Inflammatory macrophage treated with lipopolysaccharide for 1 hour (primary cell): ENCODE results near the gene MIOX.
A peak's percentile ranks its signal among the peaks of the same experiment; 100 is the strongest.

ENCODE experiments used
- DNase-seq, 2 donors: peaks; one replicate each; pipeline ENCODE4 v3.0.0-alpha.2; 2020 to 2022

MIOX gene

DNA sequence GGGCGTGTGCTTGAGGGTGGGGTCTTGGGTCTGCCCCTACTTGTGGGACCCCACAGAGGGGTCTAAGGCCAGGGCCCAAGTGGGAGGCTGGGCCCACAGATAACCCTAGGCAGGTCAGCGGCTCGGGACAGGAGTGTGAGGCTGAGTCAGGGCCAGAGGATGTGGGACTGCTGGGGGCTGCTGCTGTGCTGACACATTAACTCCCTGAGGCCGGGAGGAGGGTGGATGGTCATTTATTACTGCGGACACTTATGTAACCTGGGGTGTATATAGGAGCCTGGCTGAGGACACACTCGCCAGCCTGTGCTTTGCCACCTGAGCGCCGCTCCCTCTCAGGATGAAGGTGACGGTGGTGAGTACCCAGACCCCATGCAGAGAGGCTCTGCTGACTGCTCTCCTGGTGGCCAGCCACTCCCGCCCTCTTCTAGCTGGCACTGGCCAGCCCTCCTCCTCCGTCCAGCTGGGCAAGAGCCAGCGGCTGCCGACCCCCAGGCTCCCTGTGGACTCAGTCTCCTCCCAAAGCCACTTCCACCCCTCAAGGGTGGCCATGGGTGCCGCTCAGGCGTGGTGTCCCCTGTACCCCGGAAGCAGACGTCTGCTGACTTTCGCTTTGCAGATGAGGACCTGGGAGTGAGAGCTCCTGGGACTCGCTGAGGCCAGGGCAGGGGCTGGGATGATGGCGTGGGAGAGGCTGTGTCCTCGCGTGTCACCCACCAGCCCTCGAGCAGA lies at the start of gene MIOX:
Gene MIOX (plus strand): TSS at position 299 of the 729 bp plus-strand sequence. CDS start 39 bp downstream, at position 338.
- no peak for DNase-seq

DNA sequence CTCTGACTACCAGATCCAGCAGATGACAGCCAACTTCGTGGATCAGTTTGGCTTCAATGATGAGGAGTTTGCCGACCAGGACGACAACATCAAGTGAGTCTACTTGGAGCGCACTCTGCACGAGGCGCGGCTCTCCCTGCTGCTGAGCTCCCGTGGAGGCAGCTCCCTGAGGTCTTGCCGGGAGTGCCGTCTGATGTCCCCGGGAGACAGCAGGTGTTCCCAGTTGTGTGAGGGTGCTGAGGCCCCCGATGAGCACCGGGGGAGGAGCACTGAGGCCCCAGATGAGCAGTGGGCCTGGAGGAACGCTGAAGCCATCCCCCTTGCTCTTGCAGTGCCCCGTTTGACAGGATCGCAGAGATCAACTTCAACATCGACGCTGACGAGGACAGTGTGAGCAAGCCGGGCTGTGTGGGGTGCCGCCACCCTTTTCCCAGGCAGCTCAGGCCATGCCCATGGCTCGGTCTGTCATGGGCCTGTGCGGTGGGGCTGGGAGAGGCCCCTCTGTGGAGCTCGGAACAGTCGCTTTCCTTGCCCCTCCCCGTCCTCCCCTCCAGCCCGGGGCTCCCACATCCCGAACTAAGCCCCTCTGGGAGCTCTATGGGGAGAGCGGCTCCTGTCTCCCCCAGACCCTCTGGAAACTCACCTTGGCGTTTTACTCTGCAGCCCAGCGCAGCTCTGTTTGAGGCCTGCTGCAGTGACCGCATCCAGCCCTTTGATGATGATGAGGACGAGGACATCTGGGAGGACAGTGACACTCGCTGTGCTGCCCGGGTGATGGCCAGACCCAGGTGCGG lies 49.0 kb upstream of the MIOX start:
- no peak for DNase-seq

DNA sequence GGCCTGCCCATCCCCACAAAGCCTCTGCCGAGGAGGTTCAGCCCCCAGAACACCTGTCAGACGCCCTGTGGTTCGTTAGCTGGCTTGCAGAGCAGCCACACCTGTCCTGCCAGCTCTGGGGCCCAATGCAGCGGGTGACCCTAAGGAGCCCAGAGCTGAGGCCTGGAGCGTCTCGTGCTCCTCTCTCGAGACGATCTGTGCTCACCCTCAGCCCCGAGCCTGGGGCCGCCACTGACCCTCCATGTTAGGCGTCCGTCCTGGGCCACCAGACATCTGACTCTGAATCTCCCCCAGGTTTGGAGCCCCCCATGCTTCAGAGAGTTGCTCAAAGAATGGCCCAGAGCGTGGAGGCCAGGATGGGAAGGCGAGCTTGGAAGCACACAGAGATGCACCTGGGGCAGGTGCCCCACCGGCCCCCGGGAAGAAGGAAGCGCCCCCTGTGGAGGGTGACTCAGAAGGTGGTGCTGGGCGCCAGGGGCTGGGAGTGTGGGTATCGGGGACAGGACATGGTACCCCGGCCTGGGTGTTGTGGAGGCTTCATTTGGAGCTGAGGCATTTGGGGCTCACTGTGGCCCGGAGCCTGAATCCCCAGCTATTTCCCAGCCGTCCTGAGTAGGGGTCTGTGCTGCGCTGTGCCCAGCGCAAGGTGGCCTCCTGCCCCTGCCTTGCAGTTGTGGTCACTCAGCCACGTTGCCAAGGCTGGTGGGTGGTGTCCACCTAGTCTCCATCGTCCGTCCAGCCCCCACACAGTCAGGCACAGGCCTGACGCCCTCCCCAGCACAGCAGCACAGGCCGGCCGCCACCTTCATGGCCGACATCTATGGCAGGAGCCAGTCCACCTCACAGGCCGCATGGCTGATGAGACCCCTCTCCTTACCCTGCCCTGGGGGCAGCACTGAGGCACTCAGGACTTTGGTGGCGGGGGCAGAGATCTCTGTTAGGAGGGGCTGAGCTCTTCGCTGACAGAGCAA lies 48.1 kb upstream of the MIOX start:
- DNase-seq, result no peak

DNA sequence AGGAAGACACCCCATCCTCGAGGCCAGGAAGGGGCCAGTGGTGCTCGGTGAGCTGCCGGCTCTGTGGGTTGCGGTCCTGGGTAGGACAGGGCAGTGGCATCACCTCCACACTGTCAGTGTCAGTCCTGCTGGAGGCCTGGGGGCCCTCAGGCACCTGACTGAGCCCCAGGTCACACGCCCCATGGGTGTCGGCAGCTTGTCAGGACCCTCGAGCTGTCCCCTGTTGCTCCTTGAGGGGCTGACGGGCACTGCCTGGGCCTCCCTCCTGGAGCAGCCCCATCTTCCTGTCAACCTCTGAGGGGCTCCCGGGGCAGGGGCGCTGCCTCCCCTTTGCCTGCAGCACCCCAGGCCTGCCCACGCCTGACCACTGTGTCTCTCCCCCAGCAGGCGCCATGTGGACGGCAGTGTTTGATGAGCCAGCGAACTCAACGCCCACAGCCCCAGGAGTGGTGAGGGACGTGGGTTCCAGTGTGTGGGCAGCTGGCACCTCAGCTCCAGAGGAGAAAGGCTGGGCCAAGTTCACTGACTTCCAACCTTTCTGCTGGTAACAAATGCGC lies 47.3 kb upstream of the MIOX start:
- DNase-seq, result no peak

DNA sequence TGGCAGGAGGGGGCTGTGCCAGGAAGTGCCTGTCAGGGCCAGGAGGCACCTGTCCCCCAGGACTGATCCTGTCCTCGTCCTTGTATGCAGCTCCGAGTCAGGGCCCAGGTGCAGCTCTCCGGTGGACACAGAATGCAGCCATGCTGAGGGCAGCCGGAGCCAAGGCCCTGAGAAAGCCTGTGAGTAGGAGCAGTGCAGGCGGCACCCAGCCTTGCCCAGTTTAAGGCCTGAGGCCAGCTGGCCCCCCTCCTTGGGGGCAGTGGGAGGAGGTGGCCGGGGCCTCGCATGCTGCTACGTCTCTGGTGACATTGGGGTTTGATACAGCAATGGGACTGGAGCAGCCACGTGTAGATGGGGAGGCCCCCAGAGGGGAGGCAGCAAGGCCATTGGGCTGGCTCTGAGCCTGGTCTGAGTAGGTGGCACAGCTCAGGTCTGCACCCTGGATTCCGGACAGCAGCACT lies 46.8 kb upstream of the MIOX start:
- no peak for DNase-seq

DNA sequence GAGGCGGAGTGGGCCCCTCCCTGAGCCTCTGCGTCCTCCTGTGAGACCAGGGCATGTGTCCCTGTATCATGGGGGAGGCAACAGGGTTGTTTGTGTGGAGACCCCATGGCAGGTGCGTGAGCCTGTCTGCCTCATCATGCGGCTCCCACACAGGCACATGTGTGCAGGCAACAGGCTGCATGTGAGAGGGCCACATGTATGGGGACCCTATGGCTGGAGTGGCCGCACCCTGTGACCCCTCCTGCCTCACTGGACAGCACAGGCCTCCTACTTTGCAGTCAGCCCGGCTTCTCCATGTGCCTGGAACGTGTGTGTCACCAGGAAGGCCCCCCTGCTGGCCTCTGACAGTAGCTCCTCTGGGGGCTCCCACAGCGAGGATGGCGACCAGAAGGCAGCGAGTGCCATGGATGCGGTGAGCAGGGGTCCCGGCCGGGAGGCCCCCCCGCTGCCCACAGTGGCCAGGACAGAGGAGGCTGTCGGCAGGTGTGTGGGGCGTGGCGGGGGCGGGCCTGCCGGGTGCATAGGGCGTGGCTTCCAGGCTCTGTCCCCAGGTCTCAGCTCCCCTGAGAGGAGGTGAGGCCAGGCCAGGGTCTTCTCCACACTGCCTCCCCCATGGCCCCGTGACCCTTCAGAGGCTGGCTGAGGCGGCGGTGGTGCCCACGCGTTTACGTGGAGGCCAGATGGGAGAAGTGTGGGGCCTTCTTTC lies 46.0 kb upstream of the MIOX start:
- DNase-seq, result no peak

DNA sequence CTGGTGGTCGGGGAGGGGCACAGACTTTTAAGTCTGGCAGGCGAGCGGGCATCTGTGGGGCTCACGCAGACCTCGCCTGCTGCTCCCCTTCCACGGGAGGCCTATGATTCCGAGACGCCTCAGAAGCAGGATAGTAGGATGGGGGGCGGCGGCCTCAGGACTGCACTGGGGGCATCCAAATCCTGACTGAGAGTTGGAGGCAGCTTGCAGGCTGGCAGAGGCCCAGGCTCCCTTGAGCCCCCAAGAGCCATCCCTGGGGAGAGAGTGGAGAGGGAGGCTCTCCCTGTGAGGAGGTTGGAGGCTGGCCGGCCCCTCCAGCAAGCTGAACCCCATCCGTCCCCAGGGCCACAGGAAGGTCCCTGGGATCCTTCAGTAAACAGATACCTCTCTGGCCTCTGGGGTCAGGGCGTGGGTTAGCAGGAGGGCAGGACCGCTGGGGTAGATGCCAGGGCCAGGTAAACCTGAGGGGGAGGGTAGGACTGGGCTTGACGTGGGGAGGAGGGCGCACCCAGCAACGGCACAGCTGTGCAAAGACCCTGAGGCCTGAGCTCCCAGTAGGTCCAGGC lies 45.1 kb upstream of the MIOX start:
- DNase-seq, result no peak

DNA sequence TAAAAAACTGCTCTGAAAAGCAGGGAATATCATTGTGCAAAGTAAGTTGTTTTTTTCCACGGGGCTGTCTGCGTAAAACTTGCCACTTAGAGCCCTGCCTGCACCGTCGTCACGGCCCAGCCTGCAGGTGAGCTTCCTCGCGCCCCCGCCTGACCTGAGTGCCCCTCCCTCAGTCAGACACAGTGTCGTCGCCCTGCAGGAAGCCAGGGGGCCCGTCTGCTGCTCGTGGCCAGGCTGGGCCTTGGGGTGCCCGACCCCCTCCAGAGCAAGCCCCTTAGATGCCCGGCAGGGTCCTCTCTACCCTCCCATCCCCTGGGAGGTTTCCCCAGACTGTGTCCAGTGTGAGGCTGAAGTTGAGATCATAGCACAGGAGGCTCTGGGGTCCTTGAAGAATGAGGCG lies 43.5 kb upstream of the MIOX start:
- no peak for DNase-seq

DNA sequence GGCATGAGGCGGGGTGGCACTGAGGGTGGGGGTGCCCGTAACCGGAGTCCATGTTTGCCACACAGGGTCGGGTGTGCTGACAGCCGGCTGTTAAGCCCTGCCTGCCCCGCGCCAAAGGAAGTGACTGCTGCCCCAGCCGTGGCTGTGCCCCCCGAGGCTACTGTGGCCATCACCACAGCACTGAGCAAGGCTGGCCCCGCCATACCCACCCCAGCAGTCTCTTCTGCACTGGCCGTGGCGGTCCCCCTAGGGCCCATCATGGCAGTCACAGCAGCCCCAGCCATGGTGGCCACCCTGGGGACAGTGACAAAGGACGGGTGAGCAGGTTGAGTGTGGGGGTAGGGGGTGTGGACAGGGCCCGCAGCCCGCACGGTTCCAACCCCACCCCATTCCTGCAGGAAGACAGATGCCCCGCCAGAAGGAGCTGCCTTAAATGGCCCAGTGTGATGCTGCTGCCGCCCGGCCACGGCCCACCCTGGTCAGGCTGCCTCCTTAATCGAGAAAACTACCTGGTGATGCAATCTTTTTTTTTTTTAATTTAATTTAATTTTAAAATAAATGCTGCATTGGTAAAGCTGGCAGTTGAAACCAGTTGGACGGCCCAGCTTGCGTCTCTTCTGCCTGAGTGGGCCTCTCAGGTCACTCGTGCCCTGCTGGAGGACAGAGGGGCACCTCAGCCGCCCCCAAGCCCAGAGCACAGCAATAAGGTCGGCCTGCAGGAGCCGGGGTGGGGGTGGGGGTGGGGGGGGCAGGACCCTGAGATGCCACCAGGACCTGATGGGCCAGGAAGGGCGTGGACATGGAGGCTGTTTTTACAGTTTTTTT lies 42.6 kb upstream of the MIOX start:
- DNase-seq, result no peak

DNA sequence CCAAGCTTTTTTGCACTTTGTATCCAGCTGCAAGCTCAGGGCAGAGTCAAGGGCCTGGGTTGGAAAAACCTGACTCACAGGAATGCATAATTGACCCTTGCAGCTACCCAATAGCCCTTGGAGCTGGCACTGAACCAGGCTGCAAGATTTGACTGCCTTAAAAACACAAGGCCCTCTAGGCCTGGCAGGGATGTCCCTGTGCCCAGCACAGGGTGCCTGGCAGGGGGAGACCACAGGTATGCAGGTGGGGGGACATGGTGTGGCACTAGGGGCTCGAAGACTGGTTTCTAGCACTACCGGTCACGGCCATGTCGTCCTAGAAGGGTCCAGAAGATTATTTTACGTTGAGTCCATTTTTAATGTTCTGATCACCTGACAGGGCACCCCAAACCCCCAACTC lies 42.0 kb upstream of the MIOX start:
- no peak for DNase-seq

DNA sequence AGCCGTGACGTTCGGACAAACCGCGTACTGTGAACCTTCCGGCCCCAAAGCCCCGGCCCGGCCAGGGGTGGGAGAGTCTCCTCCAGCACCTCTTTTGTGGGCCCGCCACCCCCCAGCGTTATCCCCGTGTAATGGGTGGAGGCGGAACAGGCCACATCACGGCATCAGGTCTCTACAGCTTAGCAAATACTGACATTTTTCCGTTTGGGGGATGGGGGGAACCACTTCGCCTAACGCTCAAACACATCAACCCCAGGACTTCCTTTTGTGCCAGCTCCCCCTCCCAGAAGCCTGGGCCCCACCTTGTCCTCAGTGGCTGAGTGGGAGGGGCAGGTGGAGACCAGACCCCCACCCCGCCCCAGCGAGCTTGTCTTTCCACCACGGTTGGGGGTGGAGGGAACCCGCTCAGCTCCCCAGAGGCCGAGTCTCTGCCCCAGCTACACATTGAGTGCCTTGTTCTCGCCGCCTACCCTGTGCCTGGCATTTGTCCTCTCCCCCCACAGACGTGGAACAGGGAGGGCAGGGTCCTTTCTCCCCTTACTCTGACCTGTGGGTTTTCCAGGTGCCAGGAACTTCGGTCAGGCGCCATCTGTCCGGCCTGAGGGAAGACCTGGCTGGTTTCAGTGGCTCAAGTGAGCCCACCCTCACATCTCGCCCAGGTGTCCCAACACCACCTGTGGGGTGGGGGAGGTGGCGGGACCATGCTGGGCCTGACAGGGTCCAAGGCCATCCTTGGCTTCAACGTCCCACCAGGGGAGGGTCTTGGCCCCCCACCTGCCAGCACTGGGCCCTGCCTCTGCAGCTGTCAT lies 41.4 kb upstream of the MIOX start:
- no peak for DNase-seq

DNA sequence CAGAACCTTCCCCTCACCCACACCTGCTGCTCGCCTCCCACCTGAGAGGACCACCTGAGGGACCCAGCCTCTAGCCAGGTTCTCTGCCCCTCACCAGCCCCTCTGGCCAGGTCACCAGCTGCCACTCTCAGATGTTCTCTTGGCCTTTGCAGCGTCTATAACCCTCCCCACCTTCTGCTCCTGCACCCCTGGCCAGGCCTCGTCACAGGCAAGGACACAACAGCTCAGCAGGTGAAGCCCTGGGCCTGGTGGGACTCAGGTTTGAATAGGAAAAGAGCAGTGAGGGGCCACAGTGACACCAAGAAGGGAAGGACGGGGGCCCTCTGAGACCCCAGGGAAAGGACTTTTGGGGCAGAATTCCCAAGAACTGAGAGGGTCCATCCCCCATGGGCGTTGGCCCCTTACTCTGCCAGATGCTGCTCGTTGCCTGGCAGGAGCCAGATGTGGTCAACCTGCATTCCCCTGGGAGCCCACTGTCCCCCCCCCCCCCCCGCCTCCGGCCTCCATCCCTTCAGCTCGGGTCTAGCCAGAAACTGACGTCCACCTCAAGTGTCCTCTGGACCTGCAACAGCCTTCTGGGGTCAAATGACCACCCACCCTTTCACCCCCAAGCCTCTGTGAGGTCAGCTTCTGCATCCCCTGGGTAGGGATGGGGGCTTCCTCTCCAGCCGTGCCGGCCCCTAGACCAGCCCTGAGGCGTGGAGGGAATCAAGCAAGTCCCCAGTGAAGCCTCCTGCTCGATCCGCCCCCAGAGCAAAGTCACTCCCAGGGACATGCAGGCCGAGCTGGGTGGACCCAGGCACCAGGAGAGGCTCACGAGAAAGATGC lies 40.6 kb upstream of the MIOX start:
- no peak for DNase-seq

DNA sequence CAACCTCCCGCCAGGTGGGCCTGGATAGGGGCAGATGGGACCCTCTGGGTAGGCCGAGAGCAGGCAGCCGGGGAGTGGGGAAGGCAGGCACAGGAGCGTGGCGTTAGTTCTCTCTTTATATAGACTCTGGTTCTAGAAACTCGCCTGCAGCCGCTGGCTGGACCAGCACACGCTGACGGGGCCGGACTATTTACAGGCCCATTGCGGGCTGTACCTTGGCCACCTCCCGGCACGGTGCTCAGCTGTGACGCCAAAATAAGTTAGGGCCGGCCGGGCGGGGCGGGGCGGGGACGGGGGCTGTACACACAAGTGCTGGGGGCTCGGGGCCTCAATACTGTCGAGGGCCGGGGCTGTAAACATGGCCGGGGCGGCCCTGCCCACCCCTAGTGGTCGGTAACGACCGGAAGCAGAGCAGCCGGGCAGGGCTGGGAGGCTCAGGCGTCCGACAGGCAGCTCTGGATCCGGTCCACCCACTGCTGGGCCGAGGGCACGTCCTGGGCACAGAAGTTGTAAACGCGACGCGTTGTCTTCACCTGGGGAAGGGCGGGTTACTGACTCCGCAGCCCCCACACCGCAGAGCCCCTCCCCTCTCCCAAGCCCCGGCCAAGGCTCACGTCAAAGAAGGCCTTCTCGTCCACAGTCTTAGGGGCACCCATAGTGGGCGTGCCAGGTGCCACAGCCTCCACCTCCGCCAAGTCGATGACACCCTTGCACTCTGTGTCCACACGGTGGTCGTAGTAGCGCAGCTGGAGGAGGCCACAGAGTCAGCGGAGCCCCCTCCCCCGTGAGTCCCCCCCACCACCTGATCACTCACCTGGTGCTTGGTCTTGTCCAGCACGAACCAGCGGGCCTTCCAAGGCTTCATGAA lies 39.7 kb upstream of the MIOX start:
- no peak for DNase-seq

DNA sequence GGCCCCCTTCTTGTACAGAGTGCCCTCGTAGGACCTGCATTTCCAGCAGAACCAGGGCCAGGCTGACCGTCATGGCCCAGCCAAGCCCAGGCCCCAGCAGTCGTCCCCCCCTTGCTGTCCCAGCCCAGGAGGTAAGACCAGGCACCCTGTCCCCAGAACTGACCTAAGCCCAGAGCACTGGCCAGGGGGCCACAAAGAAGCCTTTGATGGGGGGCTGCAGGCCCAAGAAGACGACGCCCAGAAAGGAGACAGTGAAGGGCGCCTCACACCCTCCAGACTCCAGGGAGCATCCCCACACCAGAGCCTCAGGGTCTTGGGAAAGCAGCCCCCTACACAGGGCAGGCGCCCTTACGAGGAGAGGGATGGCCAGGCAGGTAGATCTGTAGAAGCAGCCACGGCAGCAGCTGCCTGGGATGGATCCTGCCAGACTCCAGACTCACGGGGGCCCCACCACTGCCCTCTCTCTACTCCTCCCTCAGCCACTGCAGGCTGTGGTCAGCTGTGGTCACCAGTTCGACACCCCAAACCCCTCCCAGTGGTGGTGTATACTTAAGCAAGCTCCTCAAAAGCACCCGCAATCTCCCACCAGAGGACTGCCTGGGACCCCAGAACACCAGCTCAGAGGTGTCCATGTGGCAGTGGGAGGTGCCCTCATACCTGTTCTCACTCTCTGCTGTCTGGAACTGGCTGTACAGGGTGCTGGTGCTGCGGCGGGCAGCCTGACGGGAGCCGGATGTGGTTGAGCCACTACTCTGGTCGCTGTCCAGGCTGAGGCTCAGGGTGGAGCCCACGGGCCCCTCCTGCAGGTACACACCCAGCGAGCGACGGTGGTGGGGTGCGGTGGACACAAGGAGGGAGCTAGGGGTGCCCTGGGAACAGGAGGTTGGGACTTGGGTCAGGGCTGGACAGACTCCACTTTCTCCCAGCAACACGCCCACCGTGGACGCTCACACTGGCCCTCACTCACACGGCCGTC lies 38.8 kb upstream of the MIOX start:
- no peak for DNase-seq

DNA sequence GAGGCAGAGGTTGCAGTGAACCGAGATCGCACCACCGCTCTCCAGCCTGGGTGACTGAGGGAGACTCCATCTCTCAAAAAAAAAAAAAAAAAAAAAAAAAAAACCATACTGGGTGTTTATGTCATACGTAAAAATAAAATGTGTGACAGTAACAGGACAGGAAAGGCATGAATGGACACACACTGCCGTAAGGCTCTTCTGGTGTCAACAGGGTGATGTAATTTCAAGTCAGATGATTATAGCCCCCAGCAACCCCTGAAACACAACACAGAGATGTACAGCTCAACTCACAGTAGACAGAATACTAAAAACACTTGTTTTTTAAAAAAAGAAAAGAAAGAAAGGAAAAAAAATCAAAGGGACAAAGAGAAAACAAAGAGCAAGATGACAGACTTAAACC lies 34.0 kb upstream of the MIOX start:
- DNase-seq, result peak; percentile 19 to 55

DNA sequence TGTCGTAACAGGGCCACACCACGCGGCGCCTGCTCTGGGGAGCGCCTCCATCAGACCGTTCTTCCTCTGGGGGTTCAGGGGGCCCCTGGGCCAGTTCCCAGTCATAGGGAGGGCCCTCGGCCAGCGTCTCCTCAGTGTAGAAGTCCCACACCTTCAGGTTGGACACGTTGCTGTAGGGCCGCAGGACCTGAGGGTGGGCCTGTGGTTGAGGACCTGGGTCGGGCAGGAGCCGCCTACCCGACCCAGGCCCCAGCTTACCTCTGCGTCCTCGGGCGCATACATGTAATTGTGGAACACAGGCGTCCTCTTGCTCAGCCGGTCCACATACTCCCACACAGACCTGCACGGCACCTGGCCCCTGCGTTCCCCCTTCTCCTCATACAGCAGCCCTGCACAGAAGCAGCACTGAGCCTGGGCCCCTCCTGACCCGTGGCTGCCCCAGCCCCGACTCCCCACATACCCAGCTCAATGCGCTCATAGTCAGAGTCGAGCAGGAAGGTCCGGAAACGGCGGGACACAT lies 32.0 kb upstream of the MIOX start:
- DNase-seq, result no peak
